Coronary artery (tissue), 2 donors: ENCODE results near the gene CX3CL1.

ENCODE experiments used
- DNase-seq: peaks from one replicate; pipeline ENCODE4 v3.0.0-alpha.2; 2017; ENCODE audit warnings: low spot score
- H3K27ac ChIP-seq, 2 donors: fragments of 200-600 bp; sonication (generic); one replicate each; pipeline ENCODE4 v1.5.1; 2016 to 2019
- H3K4me3 ChIP-seq: fragments of 200-600 bp; sonication (generic); 2 replicates; pipeline ENCODE4 v1.5.1; 2016; ENCODE audit warnings: mild to moderate bottlenecking, moderate library complexity
- CTCF ChIP-seq: fragments of 200-600 bp; sonication (generic); IDR thresholded peaks from one replicate; pipeline ENCODE4 v1.5.1; 2019; ENCODE audit warnings: antibody characterized with exemption

Gene CX3CL1

DNA sequence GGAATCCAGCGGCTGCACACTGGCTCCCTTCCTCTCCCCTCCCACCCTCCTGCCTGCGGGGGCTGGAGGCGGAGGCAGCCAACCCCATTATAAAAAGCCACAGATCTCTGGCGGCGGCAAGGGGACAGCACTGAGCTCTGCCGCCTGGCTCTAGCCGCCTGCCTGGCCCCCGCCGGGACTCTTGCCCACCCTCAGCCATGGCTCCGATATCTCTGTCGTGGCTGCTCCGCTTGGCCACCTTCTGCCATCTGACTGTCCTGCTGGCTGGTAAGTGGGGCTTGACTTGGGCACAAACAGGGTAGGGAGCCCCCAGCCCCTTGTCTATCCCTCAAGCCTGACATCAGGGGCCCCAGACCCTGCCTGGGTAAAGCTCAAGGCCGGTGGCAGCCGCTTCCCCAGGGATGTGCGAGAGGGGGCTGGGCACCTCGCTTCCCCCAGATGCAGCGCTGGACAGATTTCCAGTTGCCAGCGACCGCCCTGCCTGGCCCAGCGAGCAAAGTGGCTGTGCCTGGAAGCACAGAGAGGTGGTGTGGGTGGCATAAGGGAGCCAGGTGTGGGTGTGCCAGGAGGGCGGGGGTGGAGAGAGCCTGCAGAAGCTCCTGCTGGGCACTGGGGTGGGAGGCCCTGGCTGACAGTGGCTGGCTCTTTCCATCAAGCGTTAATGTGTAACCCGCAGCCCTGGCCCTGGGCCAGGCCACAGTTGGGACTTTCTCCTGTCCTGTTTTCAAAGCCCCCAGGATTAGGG lies at the start of gene CX3CL1:
Gene CX3CL1 (plus strand): TSS at position 119 of the 745 bp plus-strand sequence. CDS start 79 bp downstream, at position 198.
- peak within 1 kb of the TSS; percentile 98 to 99 for H3K27ac ChIP-seq
- peak within 1 kb of the TSS; percentile 86 for H3K4me3 ChIP-seq
- peak; percentile 17 for TF ChIP-seq CTCF
- DNase-seq: no peak

DNA sequence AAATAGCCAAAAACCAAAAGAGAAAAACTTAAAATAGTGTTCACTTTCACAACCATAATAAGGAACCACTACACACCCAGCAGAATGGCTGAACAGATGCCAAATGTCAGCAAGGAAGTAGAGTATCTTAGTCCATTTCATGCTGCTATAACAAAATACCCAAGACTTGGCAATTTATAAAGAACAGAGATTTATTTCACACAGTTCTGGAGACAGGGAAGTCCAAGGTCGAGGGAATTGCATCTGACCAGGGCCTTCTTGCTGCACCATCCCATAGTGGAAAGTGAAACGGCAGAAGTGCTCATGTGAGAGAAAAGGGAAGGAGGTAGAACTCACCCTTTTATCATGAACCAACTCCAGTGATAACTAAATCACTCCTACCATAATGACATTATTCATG lies 47.5 kb upstream of the CX3CL1 start:
- no peak overlapping the region for H3K27ac ChIP-seq
- TF ChIP-seq CTCF: no peak
- H3K4me3 ChIP-seq: no peak overlapping the region
- DNase-seq: no peak

GRCh38 chr16:57325458-57325857 lies 46.8 kb upstream of the CX3CL1 start:
- Histone ChIP-seq H3K4me3 (no peak overlapping the region), H3K27ac (no peak overlapping the region)
- DNase-seq: no peak
- no peak for TF ChIP-seq CTCF

DNA sequence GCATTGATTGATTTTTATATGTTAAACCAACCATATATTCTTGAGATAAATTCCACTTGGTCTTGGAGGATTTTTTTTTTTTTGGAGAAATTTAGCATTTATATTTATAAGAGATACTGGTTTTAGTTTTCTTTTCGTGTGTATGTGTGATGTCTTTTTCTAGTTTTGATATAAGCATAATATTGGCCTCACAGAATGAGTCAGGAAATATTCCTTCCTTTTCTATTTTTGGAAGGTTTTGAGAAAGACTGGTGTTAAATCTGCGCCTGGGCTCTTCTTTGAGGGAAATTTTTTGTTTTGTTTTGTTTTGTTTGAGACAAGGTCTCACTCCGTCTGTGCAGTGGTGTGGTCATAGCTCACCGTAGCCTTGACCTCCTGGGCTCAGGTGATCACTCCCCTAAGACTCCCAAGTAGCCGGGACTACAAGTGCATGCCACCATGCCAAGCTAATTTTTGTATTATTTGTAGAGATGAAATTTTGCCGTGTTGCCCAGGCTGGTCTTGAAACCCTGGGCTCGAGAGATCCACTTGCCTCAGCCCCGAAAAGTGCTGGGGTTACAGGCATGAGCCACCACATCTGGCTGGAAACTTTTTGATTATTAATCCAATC lies 42.5 kb upstream of the CX3CL1 start:
- no peak for TF ChIP-seq CTCF
- Histone ChIP-seq H3K27ac (peak overlapping the region in 1 of 2 donors; percentile 31), H3K4me3 (no peak overlapping the region)
- no peak for DNase-seq

DNA sequence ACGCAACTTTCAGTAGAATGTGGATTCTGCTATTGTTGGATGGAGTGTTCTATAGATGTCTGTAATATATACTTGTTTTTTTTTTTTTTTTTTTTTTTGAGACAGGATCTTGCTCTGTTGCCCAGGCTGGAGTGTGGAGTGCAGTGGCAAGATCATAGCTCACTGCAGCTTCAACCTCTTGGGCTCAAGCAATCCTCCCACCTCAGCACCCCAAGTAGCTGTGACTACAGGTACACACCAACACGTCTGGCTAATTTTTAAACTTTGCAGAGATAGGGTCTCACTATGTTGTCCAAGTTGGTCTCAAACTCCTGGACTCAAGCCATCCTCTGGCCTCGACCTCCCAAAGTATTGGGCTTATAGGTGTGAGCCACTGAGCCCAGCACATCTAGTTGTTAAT lies 40.9 kb upstream of the CX3CL1 start:
- no peak for TF ChIP-seq CTCF
- Histone ChIP-seq H3K4me3 (no peak overlapping the region), H3K27ac (no peak overlapping the region)
- no peak for DNase-seq

DNA sequence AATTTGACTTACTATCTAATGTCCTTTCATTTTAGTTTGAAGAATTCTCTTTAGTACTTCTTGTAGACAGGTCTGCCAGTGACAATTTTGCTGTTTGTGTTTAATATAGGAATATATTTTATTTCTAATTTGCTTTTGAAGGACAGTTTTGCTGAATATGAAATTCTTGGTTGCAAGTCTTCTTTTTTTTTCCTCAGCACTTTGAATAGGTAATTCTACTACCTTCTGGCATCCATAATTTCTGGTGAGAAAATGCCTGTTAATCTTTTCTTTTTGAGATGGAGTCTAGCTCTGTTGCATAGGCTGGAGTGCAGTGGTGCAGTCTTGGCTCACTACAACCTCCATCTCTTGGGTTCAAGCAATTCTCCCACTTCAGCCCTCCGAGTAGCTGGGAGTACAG lies 38.9 kb upstream of the CX3CL1 start:
- no peak for DNase-seq
- H3K4me3 ChIP-seq: no peak overlapping the region
- no peak for TF ChIP-seq CTCF
- H3K27ac ChIP-seq: no peak overlapping the region

- no peak overlapping the region for H3K27ac ChIP-seq
These were observed 36.9 kb upstream of the CX3CL1 start for GRCh38 chr16:57335366-57335765.

More at GRCh38 chr16:57335366-57335765, 36.9 kb upstream of the CX3CL1 start:
- H3K4me3 ChIP-seq: no peak overlapping the region
- TF ChIP-seq CTCF: no peak
- no peak for DNase-seq
